ENCODE results near the gene NRDE2.
"Not testable (repeated sequence)": the region's sequence is repeated elsewhere in the genome, so short reads cannot be mapped to it uniquely, and the experiment has no call there.

Gene NRDE2

GRCh38 chr14:90274019-90274418 lies 57.7 kb downstream of the NRDE2 start:
- no peak for DNase-seq (ENCODE audit: low spot score)

GRCh38 chr14:90273532-90273931 lies 58.2 kb downstream of the NRDE2 start:
- DNase-seq (ENCODE audit: low spot score) = no peak

GRCh38 chr14:90272523-90272922 lies 59.2 kb downstream of the NRDE2 start:
- DNase-seq (ENCODE audit: low spot score) = no peak

- DNase-seq (ENCODE audit: low spot score) = no peak
Measured at GRCh38 chr14:90268420-90268819, 63.3 kb downstream of the NRDE2 start.

- DNase-seq (ENCODE audit: low spot score) = no peak
Measured at GRCh38 chr14:90266441-90267154, 65.1 kb downstream of the NRDE2 start.

GRCh38 chr14:90263748-90264449 lies 67.8 kb downstream of the NRDE2 start:
- DNase-seq (ENCODE audit: low spot score) = peak; percentile 38

GRCh38 chr14:90256354-90257131 lies 75.2 kb downstream of the NRDE2 start, which contains the start of gene PSMC1:
TSS of gene PSMC1 (plus strand) at chr14:90256553. CDS start at chr14:90256598, 45 bp downstream.
- DNase-seq (ENCODE audit: low spot score) = peak; percentile 93

GRCh38 chr14:90255871-90256270 lies 75.9 kb downstream of the NRDE2 start:
- no peak for DNase-seq (ENCODE audit: low spot score)

- no peak for DNase-seq (ENCODE audit: low spot score)
Measured at GRCh38 chr14:90253826-90254225, 77.9 kb downstream of the NRDE2 start.

- DNase-seq (ENCODE audit: low spot score) = no peak
Measured at GRCh38 chr14:90248594-90248993, 83.1 kb downstream of the NRDE2 start.

GRCh38 chr14:90247441-90247840 lies 84.3 kb downstream of the NRDE2 start:
- not testable (repeated sequence) for DNase-seq (ENCODE audit: low spot score)

GRCh38 chr14:90246936-90247335 lies 84.8 kb downstream of the NRDE2 start:
- DNase-seq (ENCODE audit: low spot score) = no peak

- DNase-seq (ENCODE audit: low spot score) = no peak
Measured at GRCh38 chr14:90242444-90242843, 89.3 kb downstream of the NRDE2 start.

- no peak for DNase-seq (ENCODE audit: low spot score)
Measured at GRCh38 chr14:90239139-90239538, 92.6 kb downstream of the NRDE2 start.

- peak; percentile 66 for DNase-seq (ENCODE audit: low spot score)
Measured at GRCh38 chr14:90235179-90235976, 96.4 kb downstream of the NRDE2 start.

GRCh38 chr14:90229942-90230341 lies 101.8 kb downstream of the NRDE2 start:
- DNase-seq (ENCODE audit: low spot score) = not testable (repeated sequence)

GRCh38 chr14:90228478-90228877 lies 103.3 kb downstream of the NRDE2 start:
- no peak for DNase-seq (ENCODE audit: low spot score)
